Measurements from ENCODE around the gene LPAR3. TPM values are rescaled to one million over a fixed set of nuclear protein-coding genes. Genes with fewer than 3 reads are reported as not detected.

The LPAR3 gene
- total and polyA plus RNA-seq, 9 donors, result 0.20 to 22.7 (median 2.5) TPM

DNA sequence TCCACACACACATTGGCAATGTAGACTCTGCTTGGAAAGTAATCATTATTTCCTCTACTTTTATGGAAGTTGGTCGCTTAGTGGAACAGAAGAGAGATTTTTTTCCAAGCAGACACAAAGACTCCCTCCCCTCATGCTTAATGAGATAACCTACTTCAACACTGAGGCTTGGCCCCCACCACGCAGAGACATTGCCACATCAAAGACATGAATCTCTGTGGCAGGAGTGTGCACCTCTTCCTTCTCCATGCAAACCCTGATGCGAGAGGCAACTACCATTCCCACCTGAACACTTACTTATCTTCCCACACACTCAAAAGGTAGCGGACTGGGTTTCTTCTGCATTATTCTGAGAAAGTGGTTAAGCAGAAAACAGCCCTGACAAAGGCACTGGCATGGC is 37.3 kb upstream of the LPAR3 start:
- H3K9me3 ChIP-seq, result no peaks in the 10 kb centered on the region
- H3K4me1 ChIP-seq (ENCODE audit: insufficient read depth), result no peaks in the 10 kb centered on the region
- H3K27ac ChIP-seq, result no peak overlapping the region
- TF ChIP-seq, protein P1, sequence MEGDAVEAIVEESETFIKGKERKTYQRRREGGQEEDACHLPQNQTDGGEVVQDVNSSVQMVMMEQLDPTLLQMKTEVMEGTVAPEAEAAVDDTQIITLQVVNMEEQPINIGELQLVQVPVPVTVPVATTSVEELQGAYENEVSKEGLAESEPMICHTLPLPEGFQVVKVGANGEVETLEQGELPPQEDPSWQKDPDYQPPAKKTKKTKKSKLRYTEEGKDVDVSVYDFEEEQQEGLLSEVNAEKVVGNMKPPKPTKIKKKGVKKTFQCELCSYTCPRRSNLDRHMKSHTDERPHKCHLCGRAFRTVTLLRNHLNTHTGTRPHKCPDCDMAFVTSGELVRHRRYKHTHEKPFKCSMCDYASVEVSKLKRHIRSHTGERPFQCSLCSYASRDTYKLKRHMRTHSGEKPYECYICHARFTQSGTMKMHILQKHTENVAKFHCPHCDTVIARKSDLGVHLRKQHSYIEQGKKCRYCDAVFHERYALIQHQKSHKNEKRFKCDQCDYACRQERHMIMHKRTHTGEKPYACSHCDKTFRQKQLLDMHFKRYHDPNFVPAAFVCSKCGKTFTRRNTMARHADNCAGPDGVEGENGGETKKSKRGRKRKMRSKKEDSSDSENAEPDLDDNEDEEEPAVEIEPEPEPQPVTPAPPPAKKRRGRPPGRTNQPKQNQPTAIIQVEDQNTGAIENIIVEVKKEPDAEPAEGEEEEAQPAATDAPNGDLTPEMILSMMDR (IDR thresholded peaks at IDR 0.05), result no peak
- TF ChIP-seq EP300 (IDR thresholded peaks at IDR 0.05) (no peak), POLR2A (IDR thresholded peaks at IDR 0.05) (no peak)
- no peaks in the 10 kb centered on the region for H3K27me3 ChIP-seq
- H3K36me3 ChIP-seq, result no peaks in the 10 kb centered on the region
- 79 to 85% (median 83%) methylated on average over 4 of the region's 4 CpGs for WGBS, 3 donors
- no peak overlapping the region for H3K4me3 ChIP-seq
- no peak for DNase-seq
- intact Hi-C loops (cut with DNase I), result no loop called here

DNA sequence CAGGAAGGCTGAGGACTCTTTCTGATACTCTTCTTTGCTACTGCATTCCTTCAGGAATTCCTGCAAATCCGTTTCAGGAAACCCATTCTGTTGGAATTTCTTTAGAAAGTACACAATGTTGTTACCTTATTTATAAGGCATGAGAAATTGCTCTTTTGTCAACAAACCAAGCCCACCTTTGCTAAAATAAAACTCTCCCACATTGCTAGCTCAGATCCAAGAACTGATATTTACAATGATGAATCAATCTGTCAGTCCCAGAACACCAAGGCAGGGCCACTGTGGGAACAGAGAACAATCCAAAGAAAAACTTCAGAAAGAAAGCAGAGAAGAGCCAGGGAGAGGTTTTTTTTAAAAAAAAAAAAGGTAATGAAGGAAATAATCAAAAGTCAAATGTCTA is 36.6 kb upstream of the LPAR3 start:
- intact Hi-C loops (cut with DNase I), result no loop called here
- 32 to 60% (median 49%) methylated on average over 1 of the region's 1 CpG for WGBS, 3 donors

GRCh38 chr1:84928979-84929378 is 36.0 kb upstream of the LPAR3 start:
- no peaks in the 10 kb centered on the region for H3K36me3 ChIP-seq
- no peaks in the 10 kb centered on the region for H3K4me1 ChIP-seq (ENCODE audit: insufficient read depth)
- H3K27me3 ChIP-seq, result no peaks in the 10 kb centered on the region
- no peaks in the 10 kb centered on the region for H3K9me3 ChIP-seq
- TF ChIP-seq, protein P1 (IDR thresholded peaks at IDR 0.05), result no peak
- TF ChIP-seq EP300 (IDR thresholded peaks at IDR 0.05), result no peak
- no peak for TF ChIP-seq POLR2A (IDR thresholded peaks at IDR 0.05)
- intact Hi-C loops (cut with DNase I), result no loop called here
- no peak for DNase-seq
- WGBS, 3 donors, result 38 to 54% (median 49%) methylated on average over 4 of the region's 4 CpGs
- no peak overlapping the region for H3K4me3 ChIP-seq
- H3K27ac ChIP-seq, result no peak overlapping the region

More for the DNA sequence above, 36.6 kb upstream of the LPAR3 start:
- DNase-seq, result no peak
- Histone ChIP-seq H3K9me3 (no peaks in the 10 kb centered on the region), H3K27me3 (no peaks in the 10 kb centered on the region), H3K27ac (no peak overlapping the region), H3K4me1 (ENCODE audit: insufficient read depth) (no peaks in the 10 kb centered on the region), H3K36me3 (no peaks in the 10 kb centered on the region), H3K4me3 (no peak overlapping the region)
- no peak for TF ChIP-seq EP300 (IDR thresholded peaks at IDR 0.05)
- TF ChIP-seq, protein P1 (IDR thresholded peaks at IDR 0.05), result no peak
- no peak for TF ChIP-seq POLR2A (IDR thresholded peaks at IDR 0.05)

GRCh38 chr1:84923317-84923716 is 30.3 kb upstream of the LPAR3 start:
- no peaks in the 10 kb centered on the region for H3K9me3 ChIP-seq
- H3K4me1 ChIP-seq (ENCODE audit: insufficient read depth), result no peaks in the 10 kb centered on the region
- H3K36me3 ChIP-seq, result no peaks in the 10 kb centered on the region
- H3K27me3 ChIP-seq, result no peaks in the 10 kb centered on the region
- DNase-seq, result no peak
- no peak overlapping the region for H3K27ac ChIP-seq
- 88 to 92% (median 88%) methylated on average over 3 of the region's 3 CpGs for WGBS, 3 donors
- H3K4me3 ChIP-seq, result no peak overlapping the region
- intact Hi-C loops (cut with DNase I), result no loop called here
- no peak for TF ChIP-seq POLR2A (IDR thresholded peaks at IDR 0.05)

DNA sequence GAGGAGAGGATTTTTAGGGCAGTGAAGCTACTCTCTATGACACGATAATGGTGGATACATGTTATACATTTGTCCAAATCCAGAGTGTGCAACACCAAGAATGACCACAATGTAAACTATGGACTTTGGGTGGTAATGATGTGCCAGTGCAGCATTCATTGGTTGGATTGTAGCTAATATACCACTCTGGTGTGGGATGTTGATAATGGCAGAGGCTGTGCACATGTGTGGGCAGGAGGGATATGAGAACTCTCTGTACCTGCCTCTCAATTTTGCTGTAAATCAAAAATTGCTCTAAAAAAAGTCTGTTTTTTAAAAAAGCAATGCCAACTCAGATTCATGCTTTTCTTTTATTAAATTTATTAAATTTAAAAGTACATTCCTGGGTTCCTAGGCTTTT is 27.2 kb upstream of the LPAR3 start:
- H3K36me3 ChIP-seq, result no peaks in the 10 kb centered on the region
- H3K9me3 ChIP-seq, result no peaks in the 10 kb centered on the region
- no peak for DNase-seq
- H3K4me1 ChIP-seq (ENCODE audit: insufficient read depth), result no peaks in the 10 kb centered on the region
- intact Hi-C loops (cut with DNase I), result no loop called here
- TF ChIP-seq EP300 (IDR thresholded peaks at IDR 0.05) (no peak), POLR2A (IDR thresholded peaks at IDR 0.05) (no peak)
- TF ChIP-seq, protein P1 (IDR thresholded peaks at IDR 0.05), result no peak
- no peak overlapping the region for H3K27ac ChIP-seq
- H3K4me3 ChIP-seq, result no peak overlapping the region
- 87 to 94% (median 90%) methylated on average over 1 of the region's 1 CpG for WGBS, 3 donors
- no peaks in the 10 kb centered on the region for H3K27me3 ChIP-seq
